ENCODE measurements around the gene GNAL.

Gene GNAL

GRCh38 chr18:11789716-11790510 is 100.8 kb downstream of the GNAL start:
- no peak overlapping the region for H3K4me3 ChIP-seq (replicated peaks; ENCODE audit: low read depth, low read length)
- no peak for TF ChIP-seq CTCF (IDR thresholded peaks at IDR 0.05; ENCODE audit: low read depth, low read length, missing control alignments)
- no peak for DNase-seq (ENCODE audit: extremely low read depth, low read depth)

GRCh38 chr18:11791131-11791530 is 102.1 kb downstream of the GNAL start:
- TF ChIP-seq CTCF (IDR thresholded peaks at IDR 0.05; ENCODE audit: low read depth, low read length, missing control alignments): no peak
- DNase-seq (ENCODE audit: extremely low read depth, low read depth): no peak
- no peak overlapping the region for H3K4me3 ChIP-seq (replicated peaks; ENCODE audit: low read depth, low read length)

GRCh38 chr18:11792632-11793031 is 103.6 kb downstream of the GNAL start:
- H3K4me3 ChIP-seq (replicated peaks; ENCODE audit: low read depth, low read length): no peak overlapping the region
- no peak for DNase-seq (ENCODE audit: extremely low read depth, low read depth)
- no peak for TF ChIP-seq CTCF (IDR thresholded peaks at IDR 0.05; ENCODE audit: low read depth, low read length, missing control alignments)

GRCh38 chr18:11794195-11794594 is 105.1 kb downstream of the GNAL start:
- no peak for DNase-seq (ENCODE audit: extremely low read depth, low read depth)
- no peak overlapping the region for H3K4me3 ChIP-seq (replicated peaks; ENCODE audit: low read depth, low read length)
- no peak for TF ChIP-seq CTCF (IDR thresholded peaks at IDR 0.05; ENCODE audit: low read depth, low read length, missing control alignments)

- TF ChIP-seq CTCF (IDR thresholded peaks at IDR 0.05; ENCODE audit: low read depth, low read length, missing control alignments): no peak
These were observed 106.9 kb downstream of the GNAL start for GRCh38 chr18:11795916-11796315.

GRCh38 chr18:11798271-11798670 is 109.2 kb downstream of the GNAL start:
- no peak overlapping the region for H3K4me3 ChIP-seq (replicated peaks; ENCODE audit: low read depth, low read length)
- no peak for TF ChIP-seq CTCF (IDR thresholded peaks at IDR 0.05; ENCODE audit: low read depth, low read length, missing control alignments)
- no peak for DNase-seq (ENCODE audit: extremely low read depth, low read depth)

More at GRCh38 chr18:11795916-11796315, 106.9 kb downstream of the GNAL start:
- no peak for DNase-seq (ENCODE audit: extremely low read depth, low read depth)
- no peak overlapping the region for H3K4me3 ChIP-seq (replicated peaks; ENCODE audit: low read depth, low read length)
